PFSK-1 (cell line): Measurements from ENCODE around the gene CASKIN2.

ENCODE experiments used
- FOXP2 ChIP-seq: optimal IDR thresholded peaks from 2 replicates; pipeline ENCODE3; 2011; ENCODE audit warnings: borderline replicate concordance, control low read depth, inconsistent platforms; ENCODE audit not compliant: insufficient read depth; ENCODE audit errors: extremely low read length, extremely low read depth
- POLR2AphosphoS5 ChIP-seq: IDR thresholded peaks from 2 replicates; pipeline ENCODE4 v1.6.1; 2012; ENCODE audit warnings: low read depth, mild to moderate bottlenecking, control low read depth, low read length, moderate library complexity
- REST ChIP-seq, 2 experiments: IDR thresholded peaks; 2 replicates each; pipeline versions ENCODE4 v1.6.1 to v1.8.0; 2011 to 2012; ENCODE audit warnings: low read depth in 2 of 2, low read length in 2 of 2, control low read depth in 1 of 2, inconsistent platforms in 1 of 2, mild to moderate bottlenecking in 1 of 2, moderate library complexity in 1 of 2; ENCODE audit not compliant: insufficient read depth in 1 of 2
- SIN3A ChIP-seq: IDR thresholded peaks from 2 replicates; pipeline ENCODE4 v1.6.1; 2012; ENCODE audit warnings: mild to moderate bottlenecking, low read length, moderate library complexity, borderline replicate concordance; ENCODE audit not compliant: insufficient read depth
- TAF1 ChIP-seq: IDR thresholded peaks from 2 replicates; pipeline ENCODE4 v1.6.1; 2012; ENCODE audit warnings: low read length, control low read depth, borderline replicate concordance; ENCODE audit not compliant: insufficient read depth

Gene CASKIN2

GRCh38 chr17:75488693-75489510 is 26.4 kb downstream of the CASKIN2 start:
- TF ChIP-seq FOXP2 (no peak), TAF1 (no peak), SIN3A (no peak), REST (IDR thresholded peaks at IDR 0.05; ENCODE audit: insufficient read depth in 1 of 2, low read depth in 2 of 2, low read length in 2 of 2) (no peak), POLR2AphosphoS5 (no peak)

- TF ChIP-seq POLR2AphosphoS5 (no peak), FOXP2 (peak; percentile 63), REST (IDR thresholded peaks at IDR 0.05; ENCODE audit: insufficient read depth in 1 of 2, low read depth in 2 of 2, low read length in 2 of 2) (no peak; a peak in 1 of 4 replicates)
Measured at GRCh38 chr17:75487351-75488070, 27.8 kb downstream of the CASKIN2 start.

- TF ChIP-seq REST (IDR thresholded peaks at IDR 0.05; ENCODE audit: insufficient read depth in 1 of 2, low read depth in 2 of 2, low read length in 2 of 2), result no peak
- no peak for TF ChIP-seq POLR2AphosphoS5
- no peak for TF ChIP-seq SIN3A
- TF ChIP-seq FOXP2, result no peak
- no peak for TF ChIP-seq TAF1
Measured at GRCh38 chr17:75486951-75487350, 28.4 kb downstream of the CASKIN2 start.

GRCh38 chr17:75486151-75486550 is 29.2 kb downstream of the CASKIN2 start:
- TF ChIP-seq REST (IDR thresholded peaks at IDR 0.05; ENCODE audit: insufficient read depth in 1 of 2, low read depth in 2 of 2, low read length in 2 of 2) (no peak), POLR2AphosphoS5 (no peak), FOXP2 (no peak), SIN3A (no peak), TAF1 (no peak)
